ENCODE data around the gene SFRP5. TPM values are rescaled to one million over a fixed set of nuclear protein-coding genes. Genes with fewer than 3 reads are reported as not detected.

Gene SFRP5
- total RNA-seq, 1 donor from 2014 or later: not detected

DNA sequence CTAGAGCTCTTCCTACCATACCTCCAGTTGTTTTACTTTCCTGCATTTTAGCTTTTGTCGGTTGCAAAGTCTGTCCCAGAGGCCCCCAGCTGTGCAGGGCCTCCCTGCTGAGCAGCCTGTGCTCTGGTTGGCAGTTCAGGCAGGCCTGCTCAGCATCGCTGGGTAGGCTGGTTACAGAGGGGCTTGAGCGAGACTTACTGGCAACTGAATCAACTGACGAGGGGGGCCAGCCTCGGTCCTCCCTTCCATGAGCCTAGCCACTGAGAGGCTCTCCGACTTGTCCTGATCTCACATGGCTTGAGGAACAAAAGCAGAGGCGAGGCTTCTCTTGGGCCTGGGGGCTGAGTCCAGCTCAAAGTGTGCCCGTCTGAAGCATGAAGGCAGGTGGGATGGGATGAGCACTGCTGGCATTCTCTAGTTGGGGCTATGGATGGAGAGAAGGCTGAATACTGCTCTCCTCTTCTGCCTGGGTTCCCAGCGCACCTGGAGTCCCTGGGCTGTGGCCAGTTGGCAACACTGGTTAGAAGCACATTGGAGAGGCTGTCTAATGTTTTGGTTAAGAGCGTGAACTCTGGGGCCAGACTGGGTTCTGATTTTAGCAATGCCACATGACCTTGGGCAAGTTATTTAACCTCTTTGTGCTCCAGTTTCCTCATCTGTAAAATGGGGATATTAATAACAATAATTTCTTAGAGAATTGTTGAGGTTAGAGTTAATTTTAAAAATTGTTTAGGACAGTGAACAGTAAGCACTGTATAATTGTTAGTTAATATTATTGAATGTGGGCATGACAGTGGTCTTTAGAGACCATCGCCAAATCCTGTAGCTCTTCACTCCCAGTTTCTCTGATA is 6.9 kb upstream of the SFRP5 start:
- Histone ChIP-seq H4K20me1 (ENCODE audit: low read depth) (no peaks in the 10 kb centered on the region), H3K27me3 (peaks cover 7% of the 10 kb centered on the region), H3K4me1 (peaks cover 24% of the 10 kb centered on the region), H3K9ac (no peak overlapping the region), H3K27ac (no peak overlapping the region), H3K9me3 (ENCODE audit: low read depth) (no peaks in the 10 kb centered on the region), H3F3A (ENCODE audit: low read depth) (peaks cover 20% of the 10 kb centered on the region), H3K4me2 (no peak overlapping the region), H3K79me2 (ENCODE audit: low read depth) (no peaks in the 10 kb centered on the region), H2AFZ (replicated peaks) (no peak overlapping the region), H3K4me3 (no peak overlapping the region), H3K36me3 (no peaks in the 10 kb centered on the region)
- peak; percentile 50 for DNase-seq (ENCODE audit: low spot score)
- Mint-ChIP-seq H3K4me1 (peaks cover 25% of the 10 kb centered on the region), H3K9me3 (no peaks in the 10 kb centered on the region), H3K27ac (peak overlapping the region; percentile 12), H3K36me3 (no peaks in the 10 kb centered on the region), H3K4me3 (no peak overlapping the region), H3K27me3 (ENCODE audit: insufficient read depth, low read depth) (peaks cover 16% of the 10 kb centered on the region)
- no peak for TF ChIP-seq EZH2phosphoT487 (IDR thresholded peaks at IDR 0.05)
- TF ChIP-seq, protein P1, sequence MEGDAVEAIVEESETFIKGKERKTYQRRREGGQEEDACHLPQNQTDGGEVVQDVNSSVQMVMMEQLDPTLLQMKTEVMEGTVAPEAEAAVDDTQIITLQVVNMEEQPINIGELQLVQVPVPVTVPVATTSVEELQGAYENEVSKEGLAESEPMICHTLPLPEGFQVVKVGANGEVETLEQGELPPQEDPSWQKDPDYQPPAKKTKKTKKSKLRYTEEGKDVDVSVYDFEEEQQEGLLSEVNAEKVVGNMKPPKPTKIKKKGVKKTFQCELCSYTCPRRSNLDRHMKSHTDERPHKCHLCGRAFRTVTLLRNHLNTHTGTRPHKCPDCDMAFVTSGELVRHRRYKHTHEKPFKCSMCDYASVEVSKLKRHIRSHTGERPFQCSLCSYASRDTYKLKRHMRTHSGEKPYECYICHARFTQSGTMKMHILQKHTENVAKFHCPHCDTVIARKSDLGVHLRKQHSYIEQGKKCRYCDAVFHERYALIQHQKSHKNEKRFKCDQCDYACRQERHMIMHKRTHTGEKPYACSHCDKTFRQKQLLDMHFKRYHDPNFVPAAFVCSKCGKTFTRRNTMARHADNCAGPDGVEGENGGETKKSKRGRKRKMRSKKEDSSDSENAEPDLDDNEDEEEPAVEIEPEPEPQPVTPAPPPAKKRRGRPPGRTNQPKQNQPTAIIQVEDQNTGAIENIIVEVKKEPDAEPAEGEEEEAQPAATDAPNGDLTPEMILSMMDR (IDR thresholded peaks at IDR 0.05): no peak

DNA sequence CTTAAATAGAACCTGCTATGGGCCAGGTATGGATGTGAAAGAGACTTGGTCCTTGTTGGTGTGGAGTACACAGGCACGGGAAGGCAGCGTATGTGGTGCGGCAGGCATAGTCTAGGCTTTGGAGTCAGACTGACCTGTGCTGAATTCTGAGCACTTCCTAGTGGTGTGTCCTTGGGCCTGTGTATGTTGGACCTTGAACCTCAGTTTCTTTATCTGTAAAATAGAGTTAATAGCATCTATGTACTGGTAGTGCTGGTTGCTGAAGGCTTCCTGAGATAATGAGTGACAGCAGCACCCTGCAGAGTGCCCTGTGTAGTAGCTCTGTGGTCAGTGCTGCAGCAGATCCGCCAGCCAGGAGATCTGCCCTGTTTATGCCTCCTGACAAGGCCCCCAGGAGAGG is 5.3 kb upstream of the SFRP5 start:
- TF ChIP-seq EZH2phosphoT487 (IDR thresholded peaks at IDR 0.05) (no peak), EZH2 (IDR thresholded peaks at IDR 0.05) (no peak)
- TF ChIP-seq, protein P1 (IDR thresholded peaks at IDR 0.05): no peak
- peaks cover 6% of the 10 kb centered on the region for H4K20me1 ChIP-seq (ENCODE audit: low read depth)
- no peak overlapping the region for H3K4me2 ChIP-seq
- Mint-ChIP-seq H3K27ac (no peak overlapping the region), H3K4me1 (peaks cover 26% of the 10 kb centered on the region), H3K36me3 (no peaks in the 10 kb centered on the region), H3K4me3 (no peak overlapping the region), H3K9me3 (no peaks in the 10 kb centered on the region), H3K27me3 (ENCODE audit: insufficient read depth, low read depth) (peaks cover 29% of the 10 kb centered on the region)
- H3F3A ChIP-seq (ENCODE audit: low read depth): peaks cover 28% of the 10 kb centered on the region
- no peak overlapping the region for H3K4me3 ChIP-seq
- H3K36me3 ChIP-seq: no peaks in the 10 kb centered on the region
- H2AFZ ChIP-seq (replicated peaks): no peak overlapping the region
- no peaks in the 10 kb centered on the region for H3K9me3 ChIP-seq (ENCODE audit: low read depth)
- no peak overlapping the region for H3K27ac ChIP-seq
- no peaks in the 10 kb centered on the region for H3K79me2 ChIP-seq (ENCODE audit: low read depth)
- no peak overlapping the region for H3K9ac ChIP-seq
- DNase-seq (ENCODE audit: low spot score): no peak
- H3K27me3 ChIP-seq: peaks cover 22% of the 10 kb centered on the region
- H3K4me1 ChIP-seq: peaks cover 24% of the 10 kb centered on the region

DNA sequence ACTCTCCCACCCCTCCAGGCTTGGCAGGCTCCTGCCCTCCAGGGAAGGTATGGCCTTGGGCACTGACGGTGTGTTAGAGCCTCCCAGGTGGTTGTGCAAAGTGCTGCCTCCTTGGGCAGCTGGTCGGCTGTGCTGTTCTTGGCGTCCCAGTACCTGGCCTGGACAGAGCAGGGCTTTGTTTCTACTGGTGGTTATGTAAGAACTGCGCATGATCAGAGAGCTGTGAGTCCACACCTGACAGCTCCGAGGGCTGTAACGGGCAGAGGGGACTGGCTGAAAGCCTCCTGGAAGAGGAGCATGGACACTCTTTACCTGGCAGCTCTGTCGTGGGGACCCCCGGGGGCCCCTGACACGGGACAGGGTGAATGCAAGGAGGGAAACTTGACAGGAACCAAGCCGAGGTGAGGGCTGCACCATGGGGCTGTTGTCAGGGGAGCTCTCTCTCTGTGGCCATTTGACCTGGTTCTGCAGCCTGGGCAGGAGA is 3.1 kb upstream of the SFRP5 start:
- no peaks in the 10 kb centered on the region for H3K36me3 ChIP-seq
- TF ChIP-seq, protein P1 (IDR thresholded peaks at IDR 0.05): no peak
- TF ChIP-seq EZH2 (IDR thresholded peaks at IDR 0.05) (no peak), EZH2phosphoT487 (IDR thresholded peaks at IDR 0.05) (no peak)
- H3K4me1 Mint-ChIP-seq: peaks cover 18% of the 10 kb centered on the region
- H3K4me3 ChIP-seq: no peak overlapping the region
- peaks cover 5% of the 10 kb centered on the region for H3K4me1 ChIP-seq
- peaks cover 22% of the 10 kb centered on the region for H4K20me1 ChIP-seq (ENCODE audit: low read depth)
- no peak overlapping the region for H3K9ac ChIP-seq
- peaks cover 45% of the 10 kb centered on the region for H3K27me3 ChIP-seq
- peaks cover 45% of the 10 kb centered on the region for H3K27me3 Mint-ChIP-seq (ENCODE audit: insufficient read depth, low read depth)
- no peak overlapping the region for H3K27ac ChIP-seq
- no peaks in the 10 kb centered on the region for H3K79me2 ChIP-seq (ENCODE audit: low read depth)
- H3K36me3 Mint-ChIP-seq: no peaks in the 10 kb centered on the region
- no peak overlapping the region for H3K4me3 Mint-ChIP-seq
- no peaks in the 10 kb centered on the region for H3K9me3 Mint-ChIP-seq
- DNase-seq (ENCODE audit: low spot score): no peak
- H3K4me2 ChIP-seq: no peak overlapping the region
- no peak overlapping the region for H2AFZ ChIP-seq (replicated peaks)
- H3F3A ChIP-seq (ENCODE audit: low read depth): peaks cover 14% of the 10 kb centered on the region
- no peak overlapping the region for H3K27ac Mint-ChIP-seq
- no peaks in the 10 kb centered on the region for H3K9me3 ChIP-seq (ENCODE audit: low read depth)
